ENCODE data around the gene SPRY2. TPM values are rescaled to one million over a fixed set of nuclear protein-coding genes. Genes with fewer than 3 reads are reported as not detected.

SPRY2 gene
- total and polyA plus RNA-seq, 2 of the 8 experiments (the other 6 are each of a cell fraction or from before 2014, with no cell fraction given), result 37.7 to 37.9 TPM

DNA sequence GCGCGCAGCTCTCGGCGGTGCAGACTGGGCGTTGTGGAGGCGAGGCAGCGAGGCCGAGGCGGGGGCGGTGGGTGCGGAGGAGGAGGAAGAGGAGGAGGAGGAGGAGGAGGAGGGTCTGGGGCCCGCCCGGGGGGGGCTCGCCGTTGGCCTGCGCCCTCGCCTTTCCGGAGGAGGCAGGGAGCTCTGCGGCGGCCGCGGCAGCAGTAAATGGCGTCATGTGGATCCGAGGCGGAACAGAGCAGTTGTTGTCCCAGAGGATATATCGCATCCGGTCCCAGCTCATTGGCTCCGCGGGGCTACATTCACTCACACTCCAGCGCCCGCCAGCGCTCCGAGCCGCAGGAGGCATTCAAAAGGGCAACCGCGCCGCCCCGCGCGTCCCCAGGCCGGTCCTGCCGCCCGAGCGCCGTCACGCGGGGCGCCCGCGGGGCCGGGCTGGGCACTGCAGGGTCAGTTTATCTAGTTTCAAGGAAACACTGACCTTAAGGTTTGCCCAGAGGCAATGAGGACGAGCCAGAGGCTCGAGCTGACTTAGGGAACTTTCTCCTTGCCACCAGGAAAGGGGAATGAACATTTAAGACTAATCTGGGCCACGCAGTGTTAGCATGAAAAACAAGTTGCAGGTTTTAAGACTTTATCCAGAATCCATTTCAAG lies at the start of gene SPRY2 (continued):
- TF ChIP-seq, protein P1, sequence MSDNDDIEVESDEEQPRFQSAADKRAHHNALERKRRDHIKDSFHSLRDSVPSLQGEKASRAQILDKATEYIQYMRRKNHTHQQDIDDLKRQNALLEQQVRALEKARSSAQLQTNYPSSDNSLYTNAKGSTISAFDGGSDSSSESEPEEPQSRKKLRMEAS (IDR thresholded peaks at IDR 0.05), result peak; percentile 67
- TF ChIP-seq FOSL1 (IDR thresholded peaks at IDR 0.05; ENCODE audit: insufficient read depth, low read depth, low read length) (no peak), SAP30 (IDR thresholded peaks at IDR 0.05; ENCODE audit: insufficient read depth, insufficient replicate concordance, low read length) (no peak), TAF7 (optimal IDR thresholded peaks at IDR 0.05; ENCODE audit: borderline replicate concordance, low read depth, low read length) (peak; percentile 44), BRCA1 (IDR thresholded peaks at IDR 0.05; ENCODE audit: low read depth, low read length) (no peak), JUN (IDR thresholded peaks at IDR 0.05; ENCODE audit: low read depth, low read length) (no peak), BACH1 (IDR thresholded peaks at IDR 0.05; ENCODE audit: low read length) (peak; percentile 41; the same call in 1 of the 2 replicates), YY1 (IDR thresholded peaks at IDR 0.05; ENCODE audit: low read depth, low read length) (peak; percentile 80), RFX5 (IDR thresholded peaks at IDR 0.05; ENCODE audit: borderline replicate concordance, low read depth, low read length) (no peak), RBBP5 (IDR thresholded peaks at IDR 0.05; ENCODE audit: borderline replicate concordance, low read depth, low read length) (peak; percentile 66; the same call in 1 of the 2 replicates), KDM5A (IDR thresholded peaks at IDR 0.05; ENCODE audit: low read length) (no peak)

Data from H1 (cell line).